Left forelimb (tissue), 1 donor: ENCODE results near the gene FNBP1L.

Experiments
- DNase-seq: peaks from one replicate; pipeline ENCODE4 v3.0.0-alpha.2; 2018; ENCODE audit warnings: low spot score

FNBP1L gene

DNA sequence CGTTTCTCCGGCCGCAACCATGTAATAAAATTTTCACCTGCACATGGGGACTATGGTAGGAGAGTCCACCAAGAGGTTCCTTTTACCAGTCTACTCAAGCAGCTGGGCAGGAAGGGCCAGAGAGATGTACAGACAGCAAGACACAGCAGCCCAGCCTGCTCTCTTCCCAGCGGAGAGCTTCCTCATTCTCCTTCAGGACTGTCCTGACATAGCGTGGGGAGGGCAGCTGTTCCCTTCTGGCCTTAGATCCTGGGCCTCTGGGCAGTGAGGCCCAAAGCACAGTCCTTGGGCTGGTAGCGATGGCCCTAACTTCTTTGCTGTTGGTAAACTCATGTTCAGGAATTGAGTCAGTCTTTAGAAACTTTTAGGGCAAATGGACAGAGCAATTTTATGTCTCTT, 144.6 kb downstream of the FNBP1L start:
- no peak for DNase-seq

DNA sequence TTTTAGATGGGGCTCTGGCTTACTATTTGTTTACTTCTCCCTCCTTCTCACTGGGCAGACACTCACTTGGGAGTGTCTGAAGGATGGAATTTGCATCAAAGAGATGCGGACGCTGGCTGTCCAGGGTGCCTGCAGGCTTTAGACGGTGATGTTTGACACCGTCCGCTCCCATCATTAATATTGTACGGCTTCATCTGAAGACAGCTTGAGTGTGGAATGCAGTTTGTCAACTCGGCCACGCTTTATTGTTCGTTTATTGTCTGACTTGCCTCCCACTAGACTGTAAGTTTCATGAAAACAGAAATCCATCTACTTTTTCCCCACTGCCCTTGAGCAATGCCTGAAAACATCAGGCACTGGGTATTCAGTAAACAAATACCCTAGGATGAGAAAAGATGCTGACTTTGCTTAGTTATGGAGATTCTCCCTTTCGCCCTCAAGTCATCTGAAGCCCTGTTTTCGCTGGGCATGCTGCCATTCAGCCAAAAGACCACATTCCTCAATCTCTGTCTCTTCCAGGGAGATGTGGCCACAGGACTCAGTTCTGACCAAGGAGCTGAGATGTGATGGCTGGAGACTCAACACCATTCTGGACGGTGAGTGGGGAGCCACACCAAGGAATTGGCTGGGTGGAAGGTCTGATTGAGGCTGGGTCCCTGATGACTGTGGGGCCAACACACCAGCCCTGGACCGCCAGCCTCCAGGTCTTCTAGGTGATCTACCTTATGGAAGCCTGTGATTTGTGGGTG, 146.1 kb downstream of the FNBP1L start:
- no peak for DNase-seq

DNA sequence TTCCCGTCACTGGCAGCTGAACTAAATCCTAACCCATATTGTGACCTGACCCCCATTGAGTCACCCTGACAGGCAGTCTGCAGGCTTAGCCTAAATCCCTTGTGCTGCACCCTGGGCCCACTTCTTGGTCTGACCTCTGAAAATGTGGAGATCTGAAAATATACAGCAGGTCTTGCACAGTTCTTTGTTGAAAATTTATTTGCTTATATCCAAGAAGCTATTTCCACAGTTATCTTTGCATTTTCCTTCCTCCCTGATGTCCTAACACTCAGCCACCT, 146.6 kb downstream of the FNBP1L start:
- DNase-seq = no peak

GRCh38 chr1:93595266-93595665, 147.3 kb downstream of the FNBP1L start:
- DNase-seq = no peak

- no peak for DNase-seq
These were observed 147.8 kb downstream of the FNBP1L start for GRCh38 chr1:93595743-93596142.

- DNase-seq = no peak
These were observed 148.6 kb downstream of the FNBP1L start for GRCh38 chr1:93596329-93597089.

GRCh38 chr1:93597709-93598108, 149.8 kb downstream of the FNBP1L start:
- DNase-seq = peak; percentile 78

DNA sequence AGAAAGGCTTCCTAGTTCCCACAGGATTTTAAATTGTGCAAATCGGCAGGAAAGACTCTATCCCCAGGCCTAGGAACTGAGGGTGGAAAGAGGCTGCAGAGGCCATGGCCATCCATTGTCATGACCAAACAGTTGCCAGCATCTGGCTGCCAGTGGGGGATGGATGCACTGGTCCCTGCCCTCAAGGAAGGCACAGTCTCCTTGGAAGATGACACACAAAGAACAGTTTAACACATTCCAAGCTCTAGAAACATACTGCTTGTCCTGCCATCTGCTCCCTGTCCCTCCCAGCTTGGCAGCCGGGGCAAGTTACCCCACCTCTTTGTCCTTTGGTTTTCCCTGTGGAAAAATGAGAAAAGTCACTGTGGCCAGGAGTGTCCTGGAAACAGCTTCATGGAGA, 150.5 kb downstream of the FNBP1L start:
- DNase-seq = no peak

DNA sequence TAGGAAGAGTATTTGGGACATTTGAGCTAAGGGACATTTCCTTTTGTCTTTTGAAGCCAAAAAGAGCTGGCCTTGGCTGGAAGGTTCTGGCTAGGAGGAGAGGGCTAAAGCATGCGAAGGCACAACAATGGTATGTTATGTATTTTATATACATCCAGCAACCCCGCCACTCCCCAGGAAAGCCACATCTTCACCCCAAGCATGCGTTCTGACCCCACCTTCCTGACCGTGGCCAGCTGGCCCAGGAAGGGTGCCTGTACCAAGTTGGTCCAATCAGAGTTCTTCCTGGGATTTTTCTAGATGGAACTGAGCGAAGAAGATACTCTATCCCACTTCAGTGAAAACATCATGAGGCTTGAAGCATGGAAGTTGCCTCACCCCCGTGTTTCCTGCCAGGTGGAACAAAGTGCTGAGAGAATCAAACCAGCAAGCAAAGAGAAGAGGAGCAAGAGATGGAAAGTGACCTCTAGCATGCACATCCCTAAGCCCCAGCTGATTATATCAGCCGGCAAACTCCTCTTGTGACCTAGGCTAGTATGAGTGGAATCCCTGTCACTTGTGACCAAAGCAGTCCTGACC, 151.0 kb downstream of the FNBP1L start:
- no peak for DNase-seq

- no peak for DNase-seq
These were observed 151.6 kb downstream of the FNBP1L start for GRCh38 chr1:93599479-93599878.

DNA sequence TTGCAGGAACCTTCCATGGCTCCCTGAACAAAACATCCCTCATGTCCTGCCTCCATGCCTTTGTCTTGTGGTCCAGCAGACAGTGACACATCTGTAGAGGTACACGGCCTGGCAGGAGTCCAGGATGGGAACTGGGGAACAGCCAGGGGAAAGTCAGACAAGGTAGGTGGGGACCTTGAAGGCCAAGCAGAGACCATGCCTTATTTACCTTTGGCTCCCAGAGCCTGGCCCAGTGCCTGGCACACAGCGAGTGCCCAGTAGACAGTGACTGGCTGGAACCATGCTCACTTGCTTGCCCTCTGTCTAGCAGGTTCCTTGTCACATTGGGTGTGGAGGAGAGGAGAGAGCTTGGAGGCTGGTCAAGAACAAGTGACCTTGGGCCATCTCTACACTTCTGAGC, 152.7 kb downstream of the FNBP1L start:
- DNase-seq = no peak

GRCh38 chr1:93601686-93602085, 153.8 kb downstream of the FNBP1L start:
- DNase-seq = no peak

- no peak for DNase-seq
These were observed 154.2 kb downstream of the FNBP1L start for GRCh38 chr1:93602101-93602500.

GRCh38 chr1:93603106-93603505, 155.2 kb downstream of the FNBP1L start:
- DNase-seq = no peak

DNA sequence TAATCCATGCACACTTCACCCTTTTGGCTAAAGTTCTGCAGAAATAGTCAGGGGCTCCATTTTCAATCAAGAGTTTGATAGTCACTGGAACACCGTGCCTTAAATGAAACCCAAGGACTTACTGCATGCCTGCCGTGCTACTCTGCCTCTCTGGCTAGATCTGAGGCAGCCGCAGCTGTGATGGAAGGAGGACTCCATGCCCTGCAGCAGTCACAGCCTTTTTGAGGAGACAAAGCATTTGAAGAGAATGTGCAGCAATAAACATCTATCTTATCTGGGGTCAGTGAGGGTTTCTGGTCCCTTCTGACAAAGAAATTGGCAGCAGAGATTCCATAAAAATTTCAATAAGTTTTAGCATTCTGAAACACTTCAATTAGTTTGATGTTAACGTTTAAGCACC, 155.7 kb downstream of the FNBP1L start:
- DNase-seq = no peak
